K562 (cell line): ENCODE measurements around the gene NOP58. TPM values are rescaled to one million over a fixed set of nuclear protein-coding genes. Genes with fewer than 3 reads are reported as not detected.

ENCODE experiments used
- ATAC-seq: fragments of 200-7000 bp; cut with Tn5 transposase; 3 replicates; pipeline ENCODE4 v1.9.1; 2020; ENCODE audit warnings: moderate library complexity
- BruUV-seq: library from RNA; stranded (reverse); fragments of 400-500 nt; replicated peaks from 2 replicates; lab custom pipeline; 2021; lab: Mats Ljungman, UMichigan
- CTCF ChIA-PET: fragments of 300-600 bp; formaldehyde crosslinking; extraction: SDS; loops from one replicate; lab custom pipeline; 2021; ENCODE audit warnings: low intra/inter-chr PET ratio; lab: Yijun Ruan, JAX
- POLR2A ChIA-PET: fragments of 300-600, 350-650 bp; sonication (Branson Sonifier 250); formaldehyde crosslinking; extraction: SDS; loops from one replicate; lab custom pipeline; 2021; ENCODE audit warnings: antibody characterized with exemption, inconsistent platforms; lab: Yijun Ruan, JAX
- DNase-seq, 4 experiments: peaks; one replicate each; pipeline versions ENCODE4 v3.0.0 to v3.0.0-alpha.2; 2011 to 2018; ENCODE audit warnings: low spot score in 3 of 4, mixed read lengths in 3 of 4; ENCODE audit errors: extremely low read depth in 1 of 4
- FAIRE-seq: peaks from 2 replicates; lab custom pipeline; 2011; peaks lifted over from hg19 to GRCh38; lab: Jason Lieb, UNC
- H2AFZ ChIP-seq: 2 replicates; pipeline ENCODE4 v1.6.0; 2011; ENCODE audit warnings: low read depth, low read length, control low read depth, inconsistent platforms
- H3K27ac ChIP-seq: fragments of 200-600 bp; 3 replicates; pipeline ENCODE4 v1.8.0; 2011; ENCODE audit warnings: low read depth, mild to moderate bottlenecking, control low read depth, inconsistent platforms, low read length, moderate library complexity, mixed read lengths; ENCODE audit errors: extremely low read depth
- H3K27me3 ChIP-seq, 2 experiments: fragments of 300-600 bp in 1 of 2; 2 replicates in 1 of 2; 3 replicates in 1 of 2; pipeline versions ENCODE4 v1.6.0 to v1.8.0; 2011; ENCODE audit warnings: inconsistent platforms in 2 of 2, low read length in 2 of 2, mild to moderate bottlenecking in 1 of 2, mixed read lengths in 1 of 2, moderate library complexity in 1 of 2; ENCODE audit not compliant: control insufficient read depth in 2 of 2, insufficient read depth in 2 of 2
- H3K36me3 ChIP-seq: fragments of 300-600 bp; 3 replicates; pipeline ENCODE4 v1.8.0; 2011; ENCODE audit warnings: mild to moderate bottlenecking, low read length, inconsistent platforms; ENCODE audit not compliant: control insufficient read depth, insufficient read depth
- H3K4me1 ChIP-seq, 2 experiments: fragments of 200-600 bp in 1 of 2; replicated peaks in 1 of 2; 2 replicates in 1 of 2; 3 replicates in 1 of 2; pipeline versions ENCODE4 v1.5.1 to v1.8.0; 2011; ENCODE audit warnings: inconsistent platforms in 2 of 2, low read length in 2 of 2, mild to moderate bottlenecking in 1 of 2, mixed read lengths in 1 of 2, moderate library complexity in 1 of 2; ENCODE audit not compliant: control insufficient read depth in 2 of 2, insufficient read depth in 2 of 2
- H3K4me2 ChIP-seq: 2 replicates; pipeline ENCODE4 v1.6.1; 2011; ENCODE audit warnings: low read length, control low read depth, inconsistent platforms, mixed read lengths; ENCODE audit not compliant: insufficient read depth
- H3K4me3 ChIP-seq: fragments of 200-600 bp; sonication (generic), shearing (Covaris generic); 2 replicates; pipeline ENCODE4 v1.5.1; 2016; ENCODE audit warnings: control low read depth, inconsistent platforms
- H3K79me2 ChIP-seq: fragments of 200-600 bp; 3 replicates; pipeline ENCODE4 v1.8.0; 2011; ENCODE audit warnings: low read length, inconsistent platforms; ENCODE audit not compliant: control insufficient read depth, insufficient read depth
- H3K9ac ChIP-seq, 2 experiments: 2 replicates each; pipeline versions ENCODE4 v1.6.0 to v1.6.1; 2011; ENCODE audit warnings: low read depth in 2 of 2, low read length in 2 of 2, control low read depth in 1 of 2, inconsistent platforms in 1 of 2, mild to moderate bottlenecking in 1 of 2, mixed read lengths in 1 of 2; ENCODE audit not compliant: insufficient read depth in 1 of 2
- H3K9me1 ChIP-seq: one replicate; pipeline ENCODE4 v1.6.0; 2011; ENCODE audit warnings: inconsistent platforms, mild to moderate bottlenecking, low read length, moderate library complexity; ENCODE audit not compliant: control insufficient read depth, insufficient read depth
- H3K9me3 ChIP-seq: replicated peaks from 2 replicates; pipeline ENCODE4 v1.5.1; 2011; ENCODE audit warnings: low read depth, low read length, inconsistent platforms; ENCODE audit not compliant: control insufficient read depth, insufficient read depth
- H4K20me1 ChIP-seq: replicated peaks from 2 replicates; pipeline ENCODE4 v1.6.1; 2011; ENCODE audit warnings: low read length, inconsistent platforms, mixed read lengths; ENCODE audit not compliant: control insufficient read depth, insufficient read depth
- CCAR2 ChIP-seq: fragments of 200-400 bp; formaldehyde crosslinking; IDR thresholded peaks from 2 replicates; pipeline ENCODE4 v1.6.1; 2017; ENCODE audit warnings: mild to moderate bottlenecking, low read depth, low read length
- DMBX1 ChIP-seq: fragments of 250-450 bp; sonication (Bioruptor Pico); IDR thresholded peaks from 2 replicates; pipeline ENCODE4 v1.8.0; 2022; ENCODE audit warnings: inconsistent platforms, mild to moderate bottlenecking, moderate library complexity, borderline replicate concordance
- FOXJ2 ChIP-seq: fragments of 200-800 bp; sonication (Bioruptor generic); IDR thresholded peaks from 2 replicates; pipeline ENCODE4 v1.6.1; 2016; ENCODE audit warnings: missing genetic modification characterization, missing compliant biosample characterization
- MCM5 ChIP-seq: fragments of 450-650 bp; IDR thresholded peaks from 2 replicates; pipeline ENCODE4 v1.6.1; 2016; ENCODE audit warnings: low read depth
- MEIS2 ChIP-seq: fragments of 450-650 bp; IDR thresholded peaks from 2 replicates; pipeline ENCODE4 v1.6.1; 2014; ENCODE audit warnings: mild to moderate bottlenecking; ENCODE audit not compliant: partially characterized antibody
- PRMT5 ChIP-seq: sonication (generic); formaldehyde crosslinking; IDR thresholded peaks from 2 replicates; pipeline ENCODE4 v1.5.0; 2020; ENCODE audit warnings: missing genetic modification reagents
- TAF1 ChIP-seq: IDR thresholded peaks from 2 replicates; pipeline ENCODE4 v1.6.1; 2011; ENCODE audit warnings: mild to moderate bottlenecking, low read length, moderate library complexity; ENCODE audit not compliant: insufficient read depth, control insufficient read depth, severe bottlenecking; ENCODE audit errors: extremely low read depth
- YY1 ChIP-seq, 3 experiments: IDR thresholded peaks; 2 replicates each; pipeline ENCODE4 v1.6.1; 2011; ENCODE audit warnings: low read length in 2 of 3, mild to moderate bottlenecking in 2 of 3, moderate library complexity in 2 of 3, borderline replicate concordance in 1 of 3, control low read depth in 1 of 3, low read depth in 1 of 3; ENCODE audit not compliant: insufficient read depth in 3 of 3, insufficient replicate concordance in 2 of 3, control insufficient read depth in 1 of 3, insufficient read length in 1 of 3; ENCODE audit errors: extremely low read depth in 1 of 3
- ZNF239 ChIP-seq: fragments of 250-450 bp; sonication (Bioruptor Pico); IDR thresholded peaks from 2 replicates; pipeline ENCODE4 v1.4.0; 2020; ENCODE audit warnings: mild to moderate bottlenecking
- ZNF668 ChIP-seq: fragments of 250-450 bp; sonication (Bioruptor Pico); IDR thresholded peaks from 2 replicates; pipeline ENCODE4 v1.8.0; 2022; ENCODE audit warnings: mild to moderate bottlenecking, inconsistent platforms
- WGBS: fragments of 100-300 bp; shearing (Covaris generic); methylation state at CpG from one replicate; pipeline ENCODE4 v1.1.6; 2016; ENCODE audit warnings: low coverage, mixed read lengths; ENCODE audit not compliant: insufficient coverage; ENCODE audit errors: missing lambda C conversion rate; 5-methylcytosine and 5-hydroxymethylcytosine counted together
- in situ Hi-C: fragments of 300-500 bp; cut with MboI; formaldehyde crosslinking; loops from 4 replicates; pipeline ENCODE4 v1.15.0; 2018; ENCODE audit warnings: inconsistent platforms, mixed read lengths
- intact Hi-C: fragments of 100-400 bp; cut with micrococcal nuclease; formaldehyde crosslinking; loops from 2 replicates; pipeline ENCODE4 v1.14.2; 2022
- polyA plus RNA-seq, 8 experiments: library from polyadenylated mRNA; depleted of rRNA in 4 of 8; stranded (reverse) in 5 of 8; unstranded in 3 of 8; fragments of >200 nt; fragmentation: Nextera tagmentation in 2 of 8; fragmentation: Illumina TruSeq in 1 of 8; extraction: Ambion mirVana in 2 of 8; extraction: Trizol in 1 of 8; gene quantifications; 2 replicates each; pipeline versions ENCODE4 v1.2.1 to v1.2.3, GENCODE V29; 2011 to 2014; ENCODE audit warnings: inconsistent platforms in 1 of 8, missing spikeins in 1 of 8
- total RNA-seq, 7 experiments: library from RNA; depleted of rRNA in 6 of 7; stranded (reverse); fragments of >200 nt in 6 of 7; fragmentation: Illumina TruSeq in 2 of 7; extraction: Trizol in 2 of 7; gene quantifications; 2 replicates each; pipeline versions ENCODE4 v1.2.1 to v1.2.3, GENCODE V29; 2011 to 2021; ENCODE audit warnings: low replicate concordance in 1 of 7
- TF ChIP-seq, protein P1 (sequence below): fragments of 250-450 bp; sonication (Bioruptor Pico); IDR thresholded peaks from 2 replicates; pipeline ENCODE4 v1.8.0; 2022; ENCODE audit warnings: inconsistent platforms
- TF ChIP-seq, protein P2 (sequence below), 3 experiments: fragments of 200-800 bp in 1 of 3; fragments of 250-450 bp in 1 of 3; fragments of 450-650 bp in 1 of 3; sonication (Bioruptor Pico) in 1 of 3; sonication (Bioruptor generic) in 1 of 3; formaldehyde crosslinking in 1 of 3; IDR thresholded peaks; 2 replicates each; pipeline versions ENCODE4 v1.6.1 to v1.8.0; 2016 to 2022; ENCODE audit warnings: mild to moderate bottlenecking in 2 of 3, missing genetic modification characterization in 2 of 3, missing compliant biosample characterization in 1 of 3, moderate library complexity in 1 of 3

NOP58 gene
- total and polyA plus RNA-seq, 9 of the 15 experiments (the other 6 are each of a cell fraction or from before 2014, with no cell fraction given), result 132 to 332 (median 208) TPM

GRCh38 chr2:202238234-202239197 is 27.0 kb upstream of the NOP58 start, which contains the start of gene SUMO1:
Gene SUMO1 (minus strand): TSS chr2:202238597. CDS start chr2:202238451, 146 bp downstream.
- intact Hi-C loops, result no loop called here
- CTCF ChIA-PET, result interaction anchor here (0.7 kb wide), 1 partner anchor 185 kb away, joined by 3 read pairs; no protein-coding TSS in a partner anchor
- ATAC-seq, result peak; percentile 92
- TSS peak; percentile 98 for BruUV-seq
- in situ Hi-C loops, result no loop called here
- peak within 1 kb of the TSS; percentile 99 for H2AFZ ChIP-seq
- H4K20me1 ChIP-seq, result peaks cover 9% of the 10 kb centered on the region; the same call in 1 of the 2 replicates
- 0 out of 3 replicates have a peak, but pooled peaks cover 2% of the 10 kb centered on the region for H3K36me3 ChIP-seq
- WGBS, result 20% methylated on average over 28 of the region's 54 CpGs
- H3K27ac ChIP-seq, result peak within 1 kb of the TSS; percentile 78
- DNase-seq, result peak; percentile 78 to 92 (median 82)
- no peaks in the 10 kb centered on the region for H3K9me1 ChIP-seq
- H3K4me3 ChIP-seq, result peak within 1 kb of the TSS; percentile 99
- POLR2A ChIA-PET, result interaction anchor here (2.4 kb wide), 1 partner anchor 29 kb away, joined by 6 read pairs; no protein-coding TSS in a partner anchor
- peaks cover 46% of the 10 kb centered on the region for H3K79me2 ChIP-seq
- peak within 1 kb of the TSS; percentile 83 to 93 for H3K9ac ChIP-seq
- peak within 1 kb of the TSS; percentile 90 for H3K4me2 ChIP-seq
- H3K4me1 ChIP-seq, result peaks cover 3 to 6% of the 10 kb centered on the region in 2 experiments; a peak in 3 of 5 replicates
- no peaks in the 10 kb centered on the region for H3K27me3 ChIP-seq
- 0 out of 2 replicates have a peak, but pooled peaks cover 2% of the 10 kb centered on the region for H3K9me3 ChIP-seq
- FAIRE-seq, result peak; percentile 73
- TF ChIP-seq PRMT5 (CRISPR knock-in tag) (no peak), TAF1 (peak; percentile 70), FOXJ2 (tag) (no peak), ZNF668 (CRISPR knock-in tag) (no peak), MEIS2 (no peak), YY1 (IDR thresholded peaks at IDR 0.05; ENCODE audit: borderline replicate concordance in 1 of 3, control insufficient read depth in 1 of 3, extremely low read depth in 1 of 3, insufficient read depth in 3 of 3, insufficient read length in 1 of 3, insufficient replicate concordance in 2 of 3, low read depth in 1 of 3, low read length in 2 of 3) (peak in 1 of 3 experiments; percentile 16), ZNF239 (CRISPR knock-in tag) (no peak), DMBX1 (CRISPR knock-in tag) (no peak), CCAR2 (no peak), MCM5 (no peak)
- TF ChIP-seq, protein P1, sequence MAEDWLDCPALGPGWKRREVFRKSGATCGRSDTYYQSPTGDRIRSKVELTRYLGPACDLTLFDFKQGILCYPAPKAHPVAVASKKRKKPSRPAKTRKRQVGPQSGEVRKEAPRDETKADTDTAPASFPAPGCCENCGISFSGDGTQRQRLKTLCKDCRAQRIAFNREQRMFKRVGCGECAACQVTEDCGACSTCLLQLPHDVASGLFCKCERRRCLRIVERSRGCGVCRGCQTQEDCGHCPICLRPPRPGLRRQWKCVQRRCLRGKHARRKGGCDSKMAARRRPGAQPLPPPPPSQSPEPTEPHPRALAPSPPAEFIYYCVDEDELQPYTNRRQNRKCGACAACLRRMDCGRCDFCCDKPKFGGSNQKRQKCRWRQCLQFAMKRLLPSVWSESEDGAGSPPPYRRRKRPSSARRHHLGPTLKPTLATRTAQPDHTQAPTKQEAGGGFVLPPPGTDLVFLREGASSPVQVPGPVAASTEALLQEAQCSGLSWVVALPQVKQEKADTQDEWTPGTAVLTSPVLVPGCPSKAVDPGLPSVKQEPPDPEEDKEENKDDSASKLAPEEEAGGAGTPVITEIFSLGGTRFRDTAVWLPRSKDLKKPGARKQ, result 0 out of 2 replicates have a peak, but pooled peaks have one; percentile 15
- TF ChIP-seq, protein P2, sequence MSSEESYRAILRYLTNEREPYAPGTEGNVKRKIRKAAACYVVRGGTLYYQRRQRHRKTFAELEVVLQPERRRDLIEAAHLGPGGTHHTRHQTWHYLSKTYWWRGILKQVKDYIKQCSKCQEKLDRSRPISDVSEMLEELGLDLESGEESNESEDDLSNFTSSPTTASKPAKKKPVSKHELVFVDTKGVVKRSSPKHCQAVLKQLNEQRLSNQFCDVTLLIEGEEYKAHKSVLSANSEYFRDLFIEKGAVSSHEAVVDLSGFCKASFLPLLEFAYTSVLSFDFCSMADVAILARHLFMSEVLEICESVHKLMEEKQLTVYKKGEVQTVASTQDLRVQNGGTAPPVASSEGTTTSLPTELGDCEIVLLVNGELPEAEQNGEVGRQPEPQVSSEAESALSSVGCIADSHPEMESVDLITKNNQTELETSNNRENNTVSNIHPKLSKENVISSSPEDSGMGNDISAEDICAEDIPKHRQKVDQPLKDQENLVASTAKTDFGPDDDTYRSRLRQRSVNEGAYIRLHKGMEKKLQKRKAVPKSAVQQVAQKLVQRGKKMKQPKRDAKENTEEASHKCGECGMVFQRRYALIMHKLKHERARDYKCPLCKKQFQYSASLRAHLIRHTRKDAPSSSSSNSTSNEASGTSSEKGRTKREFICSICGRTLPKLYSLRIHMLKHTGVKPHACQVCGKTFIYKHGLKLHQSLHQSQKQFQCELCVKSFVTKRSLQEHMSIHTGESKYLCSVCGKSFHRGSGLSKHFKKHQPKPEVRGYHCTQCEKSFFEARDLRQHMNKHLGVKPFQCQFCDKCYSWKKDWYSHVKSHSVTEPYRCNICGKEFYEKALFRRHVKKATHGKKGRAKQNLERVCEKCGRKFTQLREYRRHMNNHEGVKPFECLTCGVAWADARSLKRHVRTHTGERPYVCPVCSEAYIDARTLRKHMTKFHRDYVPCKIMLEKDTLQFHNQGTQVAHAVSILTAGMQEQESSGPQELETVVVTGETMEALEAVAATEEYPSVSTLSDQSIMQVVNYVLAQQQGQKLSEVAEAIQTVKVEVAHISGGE (CRISPR knock-in tag; IDR thresholded peaks at IDR 0.05), result 0 out of 6 replicates have a peak, but pooled peaks of 1 of the 3 experiments have one; percentile 41
